Suppressor macrophage treated with lipopolysaccharide for 4 hours (primary cell): ENCODE data around the gene ARHGAP31.

Source experiments
- DNase-seq: peaks from one replicate; pipeline ENCODE4 v3.0.0-alpha.2; 2020

The ARHGAP31 gene

GRCh38 chr3:119396870-119397269 lies 102.7 kb downstream of the ARHGAP31 start:
- DNase-seq, result no peak

GRCh38 chr3:119400466-119400865 lies 106.3 kb downstream of the ARHGAP31 start:
- peak; percentile 74 for DNase-seq

- no peak for DNase-seq
Measured at GRCh38 chr3:119401069-119401468, 106.9 kb downstream of the ARHGAP31 start.

- DNase-seq, result no peak
Measured at GRCh38 chr3:119401503-119402440, 107.6 kb downstream of the ARHGAP31 start.

- no peak for DNase-seq
Measured at GRCh38 chr3:119402791-119403190, 108.6 kb downstream of the ARHGAP31 start.

GRCh38 chr3:119403201-119403600 lies 109.0 kb downstream of the ARHGAP31 start:
- DNase-seq, result no peak

GRCh38 chr3:119405315-119405714 lies 111.1 kb downstream of the ARHGAP31 start:
- no peak for DNase-seq

- DNase-seq, result no peak
Measured at GRCh38 chr3:119408243-119408950, 114.2 kb downstream of the ARHGAP31 start.

GRCh38 chr3:119409844-119410243 lies 115.7 kb downstream of the ARHGAP31 start:
- no peak for DNase-seq

GRCh38 chr3:119413603-119414280 lies 119.6 kb downstream of the ARHGAP31 start:
- DNase-seq, result no peak

- no peak for DNase-seq
Measured at GRCh38 chr3:119416873-119417272, 122.7 kb downstream of the ARHGAP31 start.

GRCh38 chr3:119417771-119418512 lies 123.8 kb downstream of the ARHGAP31 start:
- DNase-seq, result no peak

- no peak for DNase-seq
Measured at GRCh38 chr3:119418641-119419040, 124.5 kb downstream of the ARHGAP31 start.

- no peak for DNase-seq
Measured at GRCh38 chr3:119420196-119420595, 126.0 kb downstream of the ARHGAP31 start.

GRCh38 chr3:119427669-119428068 lies 133.5 kb downstream of the ARHGAP31 start:
- no peak for DNase-seq

- no peak for DNase-seq
Measured at GRCh38 chr3:119428538-119428937, 134.4 kb downstream of the ARHGAP31 start.

GRCh38 chr3:119433613-119434325 lies 139.6 kb downstream of the ARHGAP31 start:
- no peak for DNase-seq

- DNase-seq, result no peak
Measured at GRCh38 chr3:119434703-119435102, 140.5 kb downstream of the ARHGAP31 start.

- DNase-seq, result no peak
Measured at GRCh38 chr3:119436977-119437376, 142.8 kb downstream of the ARHGAP31 start.

GRCh38 chr3:119437691-119438258 lies 143.6 kb downstream of the ARHGAP31 start:
- no peak for DNase-seq

- DNase-seq, result no peak
Measured at GRCh38 chr3:119443179-119443578, 149.0 kb downstream of the ARHGAP31 start.

GRCh38 chr3:119444590-119444989 lies 150.4 kb downstream of the ARHGAP31 start:
- DNase-seq, result no peak
